ENCODE measurements around the gene TMEM250. TPM values are rescaled to one million over a fixed set of nuclear protein-coding genes. Genes with fewer than 3 reads are reported as not detected.

The TMEM250 gene
- total and polyA plus RNA-seq, 4 donors, result 6.7 to 19.5 (median 17.2) TPM

DNA sequence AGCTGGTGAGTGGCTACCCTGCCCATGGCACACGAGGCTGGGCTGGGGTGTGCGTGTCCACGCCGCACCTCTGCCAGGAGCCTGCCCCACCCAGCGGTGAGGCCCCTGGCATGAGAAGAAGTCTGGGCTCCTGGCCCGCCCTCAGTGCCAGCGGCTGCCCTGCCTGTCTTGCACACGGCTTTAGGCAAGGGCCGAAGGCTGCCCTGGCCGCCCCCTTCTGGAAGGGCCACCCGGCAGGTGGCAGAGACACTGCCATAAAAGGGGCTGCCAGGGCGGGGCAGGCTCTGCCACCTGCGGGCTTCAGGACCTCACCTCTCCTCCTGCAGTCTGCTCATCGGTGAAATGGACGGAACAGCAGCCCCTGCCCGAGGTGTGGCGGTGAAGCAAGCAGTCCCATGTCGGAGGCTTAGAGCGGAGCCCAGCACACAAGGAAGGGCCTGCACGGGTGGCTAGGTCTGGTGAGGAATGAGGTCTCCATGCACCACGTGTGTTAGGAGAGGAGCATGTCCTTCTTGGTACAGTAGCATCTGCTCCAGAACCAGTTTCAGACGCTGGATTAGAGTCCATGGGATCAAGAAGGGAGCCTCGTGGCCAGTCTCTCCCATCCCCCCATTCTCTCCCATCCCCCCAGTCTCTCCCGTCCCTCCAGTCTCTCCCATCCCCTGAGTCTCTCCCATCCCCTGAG is 34.8 kb upstream of the TMEM250 start:
- Histone ChIP-seq H3K9ac (ENCODE audit: low read depth in 1 of 2, low read length in 2 of 2) (no peak overlapping the region), H3K4me1 (ENCODE audit: control insufficient read depth in 4 of 4, insufficient read depth in 4 of 4, low read length in 3 of 4) (no peaks in the 10 kb centered on the region), H3K27ac (ENCODE audit: low read depth in 1 of 2, low read length in 2 of 2) (no peak overlapping the region), H3K4me3 (ENCODE audit: low read depth in 1 of 3, low read length in 3 of 3) (no peak overlapping the region), H3K36me3 (ENCODE audit: control insufficient read depth in 4 of 4, insufficient read depth in 3 of 4, low read depth in 1 of 4, low read length in 3 of 4) (no peaks in the 10 kb centered on the region), H3K27me3 (ENCODE audit: control insufficient read depth in 4 of 4, insufficient read depth in 4 of 4, low read length in 3 of 4) (no peaks in the 10 kb centered on the region), H3K9me3 (ENCODE audit: control insufficient read depth in 4 of 4, low read length in 3 of 4) (no peaks in the 10 kb centered on the region)
- TF ChIP-seq SP1 (IDR thresholded peaks at IDR 0.05) (no peak), NR2F2 (IDR thresholded peaks at IDR 0.05) (no peak), HNF4A (conservative IDR thresholded peaks at IDR 0.05) (no peak), HNF4G (IDR thresholded peaks at IDR 0.05) (no peak), ATF3 (IDR thresholded peaks at IDR 0.05) (no peak), RAD21 (IDR thresholded peaks at IDR 0.05) (no peak), YY1 (IDR thresholded peaks at IDR 0.05) (no peak), FOXA2 (IDR thresholded peaks at IDR 0.05) (no peak), RXRA (IDR thresholded peaks at IDR 0.05) (no peak), MAX (IDR thresholded peaks at IDR 0.05) (no peak), GABPA (IDR thresholded peaks at IDR 0.05 in 1 of 2, conservative IDR thresholded peaks at IDR 0.05 in 1 of 2) (no peak)
- TF ChIP-seq, protein P1, sequence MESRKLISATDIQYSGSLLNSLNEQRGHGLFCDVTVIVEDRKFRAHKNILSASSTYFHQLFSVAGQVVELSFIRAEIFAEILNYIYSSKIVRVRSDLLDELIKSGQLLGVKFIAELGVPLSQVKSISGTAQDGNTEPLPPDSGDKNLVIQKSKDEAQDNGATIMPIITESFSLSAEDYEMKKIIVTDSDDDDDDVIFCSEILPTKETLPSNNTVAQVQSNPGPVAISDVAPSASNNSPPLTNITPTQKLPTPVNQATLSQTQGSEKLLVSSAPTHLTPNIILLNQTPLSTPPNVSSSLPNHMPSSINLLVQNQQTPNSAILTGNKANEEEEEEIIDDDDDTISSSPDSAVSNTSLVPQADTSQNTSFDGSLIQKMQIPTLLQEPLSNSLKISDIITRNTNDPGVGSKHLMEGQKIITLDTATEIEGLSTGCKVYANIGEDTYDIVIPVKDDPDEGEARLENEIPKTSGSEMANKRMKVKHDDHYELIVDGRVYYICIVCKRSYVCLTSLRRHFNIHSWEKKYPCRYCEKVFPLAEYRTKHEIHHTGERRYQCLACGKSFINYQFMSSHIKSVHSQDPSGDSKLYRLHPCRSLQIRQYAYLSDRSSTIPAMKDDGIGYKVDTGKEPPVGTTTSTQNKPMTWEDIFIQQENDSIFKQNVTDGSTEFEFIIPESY (IDR thresholded peaks at IDR 0.05), result no peak
- DNase-seq (ENCODE audit: low spot score), result no peak
- WGBS, result 80% methylated on average over 24 of the region's 24 CpGs

- WGBS, result 93% methylated on average over 12 of the region's 12 CpGs
- Histone ChIP-seq H3K9ac (ENCODE audit: low read depth in 1 of 2, low read length in 2 of 2) (no peak overlapping the region), H3K27ac (ENCODE audit: low read depth in 1 of 2, low read length in 2 of 2) (no peak overlapping the region), H3K36me3 (ENCODE audit: control insufficient read depth in 4 of 4, insufficient read depth in 3 of 4, low read depth in 1 of 4, low read length in 3 of 4) (no peaks in the 10 kb centered on the region), H3K27me3 (ENCODE audit: control insufficient read depth in 4 of 4, insufficient read depth in 4 of 4, low read length in 3 of 4) (no peaks in the 10 kb centered on the region), H3K4me1 (ENCODE audit: control insufficient read depth in 4 of 4, insufficient read depth in 4 of 4, low read length in 3 of 4) (no peaks in the 10 kb centered on the region), H3K4me3 (ENCODE audit: low read depth in 1 of 3, low read length in 3 of 3) (no peak overlapping the region), H3K9me3 (ENCODE audit: control insufficient read depth in 4 of 4, low read length in 3 of 4) (no peaks in the 10 kb centered on the region)
- TF ChIP-seq YY1 (IDR thresholded peaks at IDR 0.05) (no peak), HNF4A (conservative IDR thresholded peaks at IDR 0.05) (no peak), FOXA2 (IDR thresholded peaks at IDR 0.05) (no peak), ATF3 (IDR thresholded peaks at IDR 0.05) (no peak), MAX (IDR thresholded peaks at IDR 0.05) (no peak), RAD21 (IDR thresholded peaks at IDR 0.05) (no peak), FOXA1 (IDR thresholded peaks at IDR 0.05) (no peak), JUND (IDR thresholded peaks at IDR 0.05) (no peak), TAF1 (conservative IDR thresholded peaks at IDR 0.05) (no peak), RXRA (IDR thresholded peaks at IDR 0.05) (no peak), HNF4G (IDR thresholded peaks at IDR 0.05) (no peak), EGR1 (IDR thresholded peaks at IDR 0.05; ENCODE audit: low read depth in 2 of 2) (no peak), NR2F2 (IDR thresholded peaks at IDR 0.05) (no peak), SP1 (IDR thresholded peaks at IDR 0.05) (no peak)
- TF ChIP-seq, protein P2, sequence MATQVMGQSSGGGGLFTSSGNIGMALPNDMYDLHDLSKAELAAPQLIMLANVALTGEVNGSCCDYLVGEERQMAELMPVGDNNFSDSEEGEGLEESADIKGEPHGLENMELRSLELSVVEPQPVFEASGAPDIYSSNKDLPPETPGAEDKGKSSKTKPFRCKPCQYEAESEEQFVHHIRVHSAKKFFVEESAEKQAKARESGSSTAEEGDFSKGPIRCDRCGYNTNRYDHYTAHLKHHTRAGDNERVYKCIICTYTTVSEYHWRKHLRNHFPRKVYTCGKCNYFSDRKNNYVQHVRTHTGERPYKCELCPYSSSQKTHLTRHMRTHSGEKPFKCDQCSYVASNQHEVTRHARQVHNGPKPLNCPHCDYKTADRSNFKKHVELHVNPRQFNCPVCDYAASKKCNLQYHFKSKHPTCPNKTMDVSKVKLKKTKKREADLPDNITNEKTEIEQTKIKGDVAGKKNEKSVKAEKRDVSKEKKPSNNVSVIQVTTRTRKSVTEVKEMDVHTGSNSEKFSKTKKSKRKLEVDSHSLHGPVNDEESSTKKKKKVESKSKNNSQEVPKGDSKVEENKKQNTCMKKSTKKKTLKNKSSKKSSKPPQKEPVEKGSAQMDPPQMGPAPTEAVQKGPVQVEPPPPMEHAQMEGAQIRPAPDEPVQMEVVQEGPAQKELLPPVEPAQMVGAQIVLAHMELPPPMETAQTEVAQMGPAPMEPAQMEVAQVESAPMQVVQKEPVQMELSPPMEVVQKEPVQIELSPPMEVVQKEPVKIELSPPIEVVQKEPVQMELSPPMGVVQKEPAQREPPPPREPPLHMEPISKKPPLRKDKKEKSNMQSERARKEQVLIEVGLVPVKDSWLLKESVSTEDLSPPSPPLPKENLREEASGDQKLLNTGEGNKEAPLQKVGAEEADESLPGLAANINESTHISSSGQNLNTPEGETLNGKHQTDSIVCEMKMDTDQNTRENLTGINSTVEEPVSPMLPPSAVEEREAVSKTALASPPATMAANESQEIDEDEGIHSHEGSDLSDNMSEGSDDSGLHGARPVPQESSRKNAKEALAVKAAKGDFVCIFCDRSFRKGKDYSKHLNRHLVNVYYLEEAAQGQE (IDR thresholded peaks at IDR 0.05), result no peak
- no peak for DNase-seq (ENCODE audit: low spot score)
Measured at GRCh38 chr9:136152931-136153330, 34.3 kb upstream of the TMEM250 start.

Data from liver (tissue), 9 donors.